Gastrocnemius medialis (tissue), 4 donors: ENCODE measurements around the gene CACNA1A. TPM values are rescaled to one million over a fixed set of nuclear protein-coding genes. Genes with fewer than 3 reads are reported as not detected.

Source experiments
- ATAC-seq, 2 donors: fragments of 150-250 bp; one replicate each; pipeline ENCODE4 v1.9.1; 2016
- DNase-seq, 2 donors: peaks; one replicate each; pipeline ENCODE4 v3.0.0-alpha.2; 2019
- H3K27ac ChIP-seq, 4 donors: fragments of 200-600 bp; sonication (generic); 1 replicate in 1 of 4; 2 replicates in 3 of 4; pipeline ENCODE4 v1.5.1; 2016 to 2018; ENCODE audit warnings: mild to moderate bottlenecking in 2 of 4, moderate library complexity in 1 of 4
- H3K27me3 ChIP-seq, 3 donors: fragments of 200-600 bp; sonication (generic) in 2 of 3; 1 replicate in 1 of 3; 2 replicates in 2 of 3; pipeline versions ENCODE4 v1.5.1 to v1.6.0; 2016 to 2019; ENCODE audit warnings: mild to moderate bottlenecking in 1 of 3, moderate library complexity in 1 of 3
- H3K36me3 ChIP-seq, 2 donors: fragments of 200-600 bp; sonication (generic) in 1 of 2; one replicate each; pipeline ENCODE4 v1.5.1; 2017 to 2018
- H3K4me1 ChIP-seq, 2 donors: fragments of 200-600 bp; sonication (generic) in 1 of 2; one replicate each; pipeline ENCODE4 v1.5.1; 2016 to 2017; ENCODE audit warnings: mild to moderate bottlenecking in 2 of 2
- H3K4me3 ChIP-seq, 4 donors: fragments of 200-600 bp; sonication (generic) in 3 of 4; 1 replicate in 1 of 4; 2 replicates in 3 of 4; pipeline ENCODE4 v1.5.1; 2016 to 2019; ENCODE audit warnings: mild to moderate bottlenecking in 2 of 4
- H3K9me3 ChIP-seq, 3 donors: fragments of 200-600 bp; sonication (generic) in 2 of 3; 1 replicate in 1 of 3; 2 replicates in 2 of 3; pipeline ENCODE4 v1.5.1; 2016 to 2019
- POLR2A ChIP-seq, 2 donors: fragments of 450-650 bp; IDR thresholded peaks; one replicate each; pipeline ENCODE4 v1.6.1; 2017; ENCODE audit warnings: antibody characterized with exemption in 2 of 2, mild to moderate bottlenecking in 2 of 2, moderate library complexity in 2 of 2
- in situ Hi-C, 4 donors: fragments of 200-750 bp; cut with MboI; loops; one replicate each; pipeline versions ENCODE4 v1.15.0 to v1.8.0; 2017; ENCODE audit warnings: low sequenced_read_pairs in 4 of 4
- intact Hi-C: fragments of 100-400 bp; cut with DNase I; formaldehyde crosslinking; loops from one replicate; pipeline ENCODE4 v1.15.1; 2023; ENCODE audit warnings: low total_unique reads
- total RNA-seq, 4 donors: library from RNA; depleted of rRNA; stranded (reverse); fragments of >200 nt; gene quantifications; one replicate each; pipeline versions ENCODE4 v1.1.0 to v1.2.3, GENCODE V29; 2016
- TF ChIP-seq, protein P1 (sequence below), 5 experiments: fragments of 450-650 bp in 3 of 5; fragments of 200-600 bp in 2 of 5; sonication (generic) in 2 of 5; IDR thresholded peaks in 4 of 5; conservative IDR thresholded peaks in 1 of 5; 1 replicate in 4 of 5; 2 replicates in 1 of 5; pipeline ENCODE4 v1.5.1; 2016 to 2019; ENCODE audit warnings: antibody characterized with exemption in 5 of 5, mild to moderate bottlenecking in 3 of 5, moderate library complexity in 3 of 5

CACNA1A gene
- total RNA-seq, 4 donors from 2014 or later = 0.15 to 0.51 (median 0.33) TPM; not detected in 1

DNA sequence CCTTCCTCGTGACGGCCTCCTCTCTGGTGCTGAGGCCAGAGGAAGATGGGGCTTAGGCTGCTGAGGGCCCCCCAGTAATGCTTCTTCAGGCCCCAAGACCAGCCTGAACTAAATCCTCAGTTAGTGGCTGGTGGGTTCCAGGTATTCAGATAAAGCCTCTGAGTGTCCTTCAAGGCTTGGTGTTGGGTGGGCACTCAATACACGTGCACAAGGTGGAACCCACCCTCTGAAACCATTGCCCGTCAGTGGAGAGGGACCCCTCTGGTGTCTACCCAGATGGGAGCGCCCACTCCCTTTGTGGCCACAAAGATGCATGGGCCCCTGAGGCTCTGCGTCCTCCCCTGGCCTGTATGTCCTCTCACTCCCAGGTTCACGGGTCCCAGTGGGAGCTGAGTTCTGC is 277.0 kb downstream of the CACNA1A start:
- in situ Hi-C loops = no loop called here
- H3K4me3 ChIP-seq = no peak overlapping the region
- no peak for TF ChIP-seq POLR2A (IDR thresholded peaks at IDR 0.05)
- TF ChIP-seq, protein P1, sequence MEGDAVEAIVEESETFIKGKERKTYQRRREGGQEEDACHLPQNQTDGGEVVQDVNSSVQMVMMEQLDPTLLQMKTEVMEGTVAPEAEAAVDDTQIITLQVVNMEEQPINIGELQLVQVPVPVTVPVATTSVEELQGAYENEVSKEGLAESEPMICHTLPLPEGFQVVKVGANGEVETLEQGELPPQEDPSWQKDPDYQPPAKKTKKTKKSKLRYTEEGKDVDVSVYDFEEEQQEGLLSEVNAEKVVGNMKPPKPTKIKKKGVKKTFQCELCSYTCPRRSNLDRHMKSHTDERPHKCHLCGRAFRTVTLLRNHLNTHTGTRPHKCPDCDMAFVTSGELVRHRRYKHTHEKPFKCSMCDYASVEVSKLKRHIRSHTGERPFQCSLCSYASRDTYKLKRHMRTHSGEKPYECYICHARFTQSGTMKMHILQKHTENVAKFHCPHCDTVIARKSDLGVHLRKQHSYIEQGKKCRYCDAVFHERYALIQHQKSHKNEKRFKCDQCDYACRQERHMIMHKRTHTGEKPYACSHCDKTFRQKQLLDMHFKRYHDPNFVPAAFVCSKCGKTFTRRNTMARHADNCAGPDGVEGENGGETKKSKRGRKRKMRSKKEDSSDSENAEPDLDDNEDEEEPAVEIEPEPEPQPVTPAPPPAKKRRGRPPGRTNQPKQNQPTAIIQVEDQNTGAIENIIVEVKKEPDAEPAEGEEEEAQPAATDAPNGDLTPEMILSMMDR (IDR thresholded peaks at IDR 0.05 in 4 of 5, conservative IDR thresholded peaks at IDR 0.05 in 1 of 5) = no peak
- no peak overlapping the region for H3K27ac ChIP-seq
- no peaks in the 10 kb centered on the region for H3K9me3 ChIP-seq
- H3K4me1 ChIP-seq = no peaks in the 10 kb centered on the region
- H3K27me3 ChIP-seq = peaks cover 0 to 7% (median 7%) of the 10 kb centered on the region in 3 donors
- intact Hi-C loops = no loop called here
- ATAC-seq = no peak
- no peaks in the 10 kb centered on the region for H3K36me3 ChIP-seq
- DNase-seq = no peak

DNA sequence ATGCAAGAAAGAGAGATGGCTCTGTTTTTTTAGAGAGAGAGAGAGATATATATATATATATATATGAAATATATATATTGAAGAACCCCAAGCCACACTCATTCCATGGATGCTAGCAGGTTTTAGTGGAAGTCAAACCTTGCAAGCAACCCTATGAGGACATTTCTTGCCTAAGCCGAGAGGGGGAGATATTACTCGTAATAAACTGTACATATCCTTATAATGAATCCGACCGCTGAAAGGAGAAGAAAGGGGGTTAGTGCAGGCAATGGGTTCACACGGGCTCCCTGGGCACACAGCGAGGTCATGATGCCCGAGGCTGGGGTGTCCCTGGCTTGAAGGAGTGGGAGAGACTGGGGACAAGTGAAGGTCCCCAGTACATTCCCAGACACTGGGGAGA is 277.7 kb downstream of the CACNA1A start:
- DNase-seq (no peak), ATAC-seq (no peak)
- peaks cover 0 to 7% (median 7%) of the 10 kb centered on the region in 3 donors for H3K27me3 ChIP-seq
- no peak overlapping the region for H3K4me3 ChIP-seq
- intact Hi-C loops = no loop called here
- no peak for TF ChIP-seq POLR2A (IDR thresholded peaks at IDR 0.05)
- TF ChIP-seq, protein P1 (IDR thresholded peaks at IDR 0.05 in 4 of 5, conservative IDR thresholded peaks at IDR 0.05 in 1 of 5) = no peak
- in situ Hi-C loops = no loop called here
- no peaks in the 10 kb centered on the region for H3K36me3 ChIP-seq
- H3K27ac ChIP-seq = no peak overlapping the region
- H3K4me1 ChIP-seq = no peaks in the 10 kb centered on the region
- no peaks in the 10 kb centered on the region for H3K9me3 ChIP-seq

DNA sequence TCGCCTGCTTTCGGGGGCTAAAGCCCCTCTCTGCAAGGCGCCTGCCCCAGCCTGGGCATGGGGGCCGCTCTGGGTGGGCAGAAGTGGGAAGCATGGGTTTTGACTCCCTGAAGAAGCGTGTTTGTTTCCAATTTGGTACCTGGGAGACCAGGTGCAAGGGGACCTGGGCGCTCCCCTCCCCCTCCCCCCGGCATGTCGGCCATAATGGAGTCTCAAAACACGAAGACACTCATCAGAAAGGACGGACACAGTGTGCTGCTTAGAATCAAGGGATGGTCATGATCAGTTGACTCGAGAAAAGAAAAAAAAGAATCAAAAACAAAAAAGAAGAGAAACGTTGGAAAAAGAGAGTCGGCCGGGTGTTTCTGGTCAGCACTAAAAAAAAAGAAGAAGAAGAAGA is 279.3 kb downstream of the CACNA1A start:
- Histone ChIP-seq H3K27ac (no peak overlapping the region), H3K36me3 (no peaks in the 10 kb centered on the region), H3K9me3 (no peaks in the 10 kb centered on the region), H3K27me3 (peaks cover 0 to 7% (median 7%) of the 10 kb centered on the region in 3 donors), H3K4me1 (no peaks in the 10 kb centered on the region), H3K4me3 (no peak overlapping the region)
- no peak for DNase-seq
- TF ChIP-seq, protein P1 (IDR thresholded peaks at IDR 0.05 in 4 of 5, conservative IDR thresholded peaks at IDR 0.05 in 1 of 5) = no peak
- no peak for TF ChIP-seq POLR2A (IDR thresholded peaks at IDR 0.05)
- intact Hi-C loops = no loop called here
- ATAC-seq = no peak
- in situ Hi-C loops = no loop called here

DNA sequence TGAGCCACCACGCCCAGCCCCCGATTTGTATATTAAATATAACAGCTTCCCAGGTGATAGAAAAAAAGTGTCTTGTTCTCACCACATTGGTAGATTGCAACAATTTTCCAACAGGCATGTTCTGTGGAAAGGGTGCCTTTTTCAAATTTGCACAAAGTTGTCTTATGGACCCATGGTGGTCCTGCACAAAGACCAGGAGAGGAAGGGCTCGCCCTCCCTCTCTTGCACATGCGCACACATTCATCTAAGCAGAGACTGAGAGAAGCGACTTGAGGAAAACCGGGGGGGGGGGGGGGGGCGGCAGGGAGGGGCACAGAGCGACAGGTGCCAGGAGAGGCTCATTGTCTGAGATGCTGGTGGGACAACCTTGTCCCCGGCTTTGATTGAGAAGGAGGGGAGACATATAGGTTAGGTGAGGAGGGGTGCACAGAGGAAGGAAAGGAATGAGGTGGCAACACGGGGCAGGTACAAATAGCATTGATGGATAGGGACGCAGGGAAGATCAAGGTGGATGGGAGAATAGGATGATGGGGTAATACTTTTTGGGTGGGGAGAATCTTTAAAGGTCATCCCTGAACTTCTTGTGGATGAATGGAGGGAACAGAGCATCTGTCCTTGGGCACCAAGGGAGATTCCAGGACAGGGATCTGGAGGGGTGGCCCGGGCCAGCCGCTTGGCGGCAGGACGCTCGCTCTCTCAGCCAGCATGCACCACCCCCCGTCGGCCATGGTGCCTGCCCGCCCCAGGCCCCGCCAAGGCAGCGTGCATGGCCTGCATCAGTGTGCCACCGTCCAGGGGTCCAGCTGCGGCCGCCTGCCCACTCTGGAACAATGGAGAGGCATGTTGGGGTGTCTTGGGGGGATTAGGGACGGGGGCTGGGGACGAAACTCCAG is 280.1 kb downstream of the CACNA1A start:
- H3K9me3 ChIP-seq = no peaks in the 10 kb centered on the region
- H3K36me3 ChIP-seq = no peaks in the 10 kb centered on the region
- in situ Hi-C loops = no loop called here
- no peak for DNase-seq
- H3K4me1 ChIP-seq = no peaks in the 10 kb centered on the region
- H3K27ac ChIP-seq = no peak overlapping the region
- intact Hi-C loops = no loop called here
- no peak for ATAC-seq
- no peak overlapping the region for H3K4me3 ChIP-seq
- peaks cover 0 to 7% (median 7%) of the 10 kb centered on the region in 3 donors for H3K27me3 ChIP-seq
- TF ChIP-seq, protein P1 (IDR thresholded peaks at IDR 0.05 in 4 of 5, conservative IDR thresholded peaks at IDR 0.05 in 1 of 5) = no peak
- no peak for TF ChIP-seq POLR2A (IDR thresholded peaks at IDR 0.05)
